Endothelial cell of umbilical vein (primary cell): Measurements from ENCODE around the gene TSPAN9. TPM values are rescaled to one million over a fixed set of nuclear protein-coding genes. Genes with fewer than 3 reads are reported as not detected.

Experiments used
- BruUV-seq: library from RNA; stranded (reverse); fragments of 400-500 nt; replicated peaks from 2 replicates; lab custom pipeline; 2021; lab: Mats Ljungman, UMichigan
- CTCF ChIA-PET: fragments of 300-600, 350-600 bp; sonication (Branson Sonifier 250); formaldehyde crosslinking; loops from one replicate; lab custom pipeline; 2021; ENCODE audit warnings: antibody characterized with exemption, inconsistent platforms; lab: Charles Lee
- POLR2A ChIA-PET: fragments of 300-600, 350-600 bp; sonication (Branson Sonifier 250); formaldehyde crosslinking; loops from one replicate; lab custom pipeline; 2021; ENCODE audit warnings: antibody characterized with exemption, inconsistent platforms; lab: Charles Lee
- DNase-seq: peaks from one replicate; pipeline ENCODE4 v3.0.0-alpha.2; 2011; ENCODE audit warnings: low read depth, low spot score
- FAIRE-seq: peaks from 2 replicates; lab custom pipeline; 2011; peaks lifted over from hg19 to GRCh38; lab: Jason Lieb, UNC
- H2AFZ ChIP-seq: 2 replicates; pipeline ENCODE4 v1.6.0; 2012; ENCODE audit warnings: low read depth, low read length, control low read depth, inconsistent platforms
- H3K27ac ChIP-seq: 2 replicates; pipeline ENCODE4 v1.5.1; 2011; ENCODE audit warnings: low read depth, mild to moderate bottlenecking, control low read depth, low read length, moderate library complexity; ENCODE audit not compliant: insufficient read depth
- H3K27me3 ChIP-seq, 2 experiments: 2 replicates each; pipeline versions ENCODE4 v1.6.0 to v1.6.1; 2011; ENCODE audit warnings: low read length in 2 of 2, mixed read lengths in 1 of 2; ENCODE audit not compliant: control insufficient read depth in 2 of 2, insufficient read depth in 2 of 2
- H3K36me3 ChIP-seq, 2 experiments: 2 replicates in 1 of 2; 3 replicates in 1 of 2; pipeline ENCODE4 v1.5.1; 2011; ENCODE audit warnings: low read length in 2 of 2, mild to moderate bottlenecking in 1 of 2, moderate library complexity in 1 of 2; ENCODE audit not compliant: control insufficient read depth in 2 of 2, insufficient read depth in 2 of 2; ENCODE audit errors: extremely low read depth in 1 of 2
- H3K4me1 ChIP-seq: 3 replicates; pipeline ENCODE4 v1.5.1; 2011; ENCODE audit warnings: mild to moderate bottlenecking, low read length; ENCODE audit not compliant: control insufficient read depth, insufficient read depth; ENCODE audit errors: extremely low read depth
- H3K4me2 ChIP-seq: 2 replicates; pipeline ENCODE4 v1.6.1; 2011; ENCODE audit warnings: low read length, control low read depth, mixed read lengths; ENCODE audit not compliant: insufficient read depth
- H3K4me3 ChIP-seq, 3 experiments: fragments of 200-600 bp in 1 of 3; sonication (generic), shearing (Covaris generic) in 1 of 3; replicated peaks in 1 of 3; 2 replicates each; pipeline ENCODE4 v1.5.1; 2011 to 2016; ENCODE audit warnings: control low read depth in 3 of 3, low read length in 3 of 3, mild to moderate bottlenecking in 2 of 3, inconsistent platforms in 1 of 3, low read depth in 1 of 3, moderate library complexity in 1 of 3; ENCODE audit not compliant: insufficient read depth in 1 of 3
- H3K79me2 ChIP-seq: 2 replicates; pipeline ENCODE4 v1.6.0; 2012; ENCODE audit warnings: low read length, inconsistent platforms; ENCODE audit not compliant: control insufficient read depth, insufficient read depth
- H3K9ac ChIP-seq: replicated peaks from 2 replicates; pipeline ENCODE3; 2011; ENCODE audit warnings: low read length, control low read depth; ENCODE audit not compliant: insufficient read depth; ENCODE audit errors: extremely low read depth
- H3K9me1 ChIP-seq: replicated peaks from 3 replicates; pipeline ENCODE4 v1.6.0; 2011; ENCODE audit warnings: mild to moderate bottlenecking, low read length; ENCODE audit not compliant: control insufficient read depth, insufficient read depth; ENCODE audit errors: extremely low read depth
- H3K9me3 ChIP-seq: replicated peaks from 2 replicates; pipeline ENCODE4 v1.5.1; 2012; ENCODE audit warnings: low read length, inconsistent platforms; ENCODE audit not compliant: control insufficient read depth, insufficient read depth
- H4K20me1 ChIP-seq: replicated peaks from 2 replicates; pipeline ENCODE3; 2011; ENCODE audit warnings: mild to moderate bottlenecking, low read length; ENCODE audit not compliant: control insufficient read depth, insufficient read depth; ENCODE audit errors: extremely low read depth
- EZH2 ChIP-seq: IDR thresholded peaks from 2 replicates; pipeline ENCODE4 v1.6.1; 2012; ENCODE audit warnings: borderline replicate concordance, low read depth, mild to moderate bottlenecking, moderate library complexity, low read length, inconsistent platforms; ENCODE audit not compliant: severe bottlenecking
- FOS ChIP-seq: IDR thresholded peaks from 2 replicates; pipeline ENCODE4 v1.6.1; 2011; ENCODE audit warnings: mild to moderate bottlenecking, low read length, moderate library complexity, borderline replicate concordance; ENCODE audit not compliant: insufficient read depth
- MYC ChIP-seq: IDR thresholded peaks from one replicate; pipeline ENCODE4 v1.6.1; 2011; ENCODE audit warnings: mild to moderate bottlenecking, low read depth, low read length
- POLR2A ChIP-seq: IDR thresholded peaks from 2 replicates; pipeline ENCODE4 v1.6.1; 2012; ENCODE audit warnings: low read depth, mild to moderate bottlenecking, control low read depth, low read length
- POLR2AphosphoS5 ChIP-seq: IDR thresholded peaks from 2 replicates; pipeline ENCODE4 v1.6.1; 2012; ENCODE audit warnings: low read depth, mild to moderate bottlenecking, control low read depth, low read length, moderate library complexity; ENCODE audit not compliant: insufficient read depth
- dilution Hi-C: fragments of 300-500 bp; cut with MboI; formaldehyde crosslinking; loops from one replicate; pipeline ENCODE4 v1.15.0; 2019; ENCODE audit warnings: low sequenced_read_pairs; ENCODE audit not compliant: extremely low pct_ligation_motif_present
- intact Hi-C: fragments of 100-400 bp; cut with micrococcal nuclease; formaldehyde crosslinking; loops from one replicate; pipeline ENCODE4 v1.10.0; 2022
- polyA plus RNA-seq, 4 experiments: library from polyadenylated mRNA; depleted of rRNA in 3 of 4; stranded (reverse) in 3 of 4; unstranded in 1 of 4; fragments of >200 nt; gene quantifications; 2 replicates each; pipeline versions ENCODE4 v1.2.1 to v1.2.3, GENCODE V29; 2011 to 2012; ENCODE audit warnings: missing spikeins in 1 of 4
- total RNA-seq: library from RNA; stranded (reverse); gene quantifications from 2 replicates; pipeline ENCODE4 v1.2.3, GENCODE V29; 2021
- TF ChIP-seq, protein P1 (sequence below): IDR thresholded peaks from 2 replicates; pipeline ENCODE4 v1.6.1; 2011; ENCODE audit not compliant: insufficient read depth, insufficient read length
- TF ChIP-seq, protein P2 (sequence below), 2 donors: IDR thresholded peaks; 1 replicate in 1 of 2; 2 replicates in 1 of 2; pipeline ENCODE4 v1.5.1; 2011; ENCODE audit warnings: low read length in 2 of 2, mild to moderate bottlenecking in 2 of 2, moderate library complexity in 2 of 2, control low read depth in 1 of 2, inconsistent platforms in 1 of 2, low read depth in 1 of 2; ENCODE audit not compliant: insufficient read depth in 1 of 2; ENCODE audit errors: extremely low read depth in 1 of 2

Gene TSPAN9
- total and polyA plus RNA-seq, 2 donors (not counting 3 experiments of a cell fraction or from before 2014, with no cell fraction given), result 43.3 to 66.8 TPM

DNA sequence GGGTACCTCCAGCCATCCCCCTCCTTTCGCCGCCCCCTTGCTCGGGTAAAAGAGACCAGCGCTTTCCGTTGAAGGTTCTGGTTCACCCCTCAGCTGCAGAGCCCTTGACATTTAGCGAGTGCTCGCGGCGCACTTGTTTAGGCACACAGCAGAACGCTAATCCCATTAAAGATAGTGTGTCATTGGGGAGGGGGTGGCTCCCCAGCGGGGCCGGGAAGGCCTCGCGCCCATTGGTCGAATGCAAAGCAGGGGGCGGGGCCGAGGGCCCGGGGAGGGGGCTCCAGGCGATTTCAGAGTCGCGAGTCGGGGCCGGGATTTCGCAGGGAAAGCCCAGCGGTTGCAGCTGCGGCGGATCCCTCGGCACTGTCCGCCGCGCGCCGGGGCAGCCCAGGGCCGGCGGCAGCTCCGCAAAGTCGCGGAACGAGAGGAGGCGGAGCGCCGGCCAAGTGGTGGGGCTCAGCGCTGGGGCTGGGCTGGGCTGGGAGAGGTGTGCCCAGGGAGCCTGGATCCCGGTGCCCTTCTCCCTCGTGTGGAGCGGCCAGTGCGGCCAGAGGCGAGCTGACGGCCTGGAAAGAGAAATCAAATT lies 122.9 kb downstream of the TSPAN9 start:
- Histone ChIP-seq H3K27me3 (peaks cover 2 to 11% of the 10 kb centered on the region in 2 experiments), H3K79me2 (no peaks in the 10 kb centered on the region), H4K20me1 (no peaks in the 10 kb centered on the region), H3K9me1 (no peaks in the 10 kb centered on the region), H3K36me3 (no peaks in the 10 kb centered on the region), H2AFZ (peak overlapping the region; percentile 14), H3K9ac (no peak overlapping the region), H3K4me1 (peaks cover 10% of the 10 kb centered on the region), H3K4me3 (peak overlapping the region; percentile 3 to 35 (median 19)), H3K9me3 (no peaks in the 10 kb centered on the region), H3K4me2 (peak overlapping the region; percentile 74), H3K27ac (no peak overlapping the region)
- ChIA-PET POLR2A (no interaction called here), CTCF (interaction anchor here (0.7 to 4.1 kb wide), 7 partner anchors 14 to 127 kb away, joined by 3 to 21 read pairs (median 3); no protein-coding TSS in a partner anchor)
- intact Hi-C loops (loop anchor here (5.0 kb wide), 1 partner anchor 48 kb away; no protein-coding TSS in a partner anchor), dilution Hi-C loops (no loop called here)
- BruUV-seq, result no TSS peak
- FAIRE-seq (peak; percentile 69), DNase-seq (peak; percentile 69)
- TF ChIP-seq POLR2A, result no peak
- TF ChIP-seq, protein P1, sequence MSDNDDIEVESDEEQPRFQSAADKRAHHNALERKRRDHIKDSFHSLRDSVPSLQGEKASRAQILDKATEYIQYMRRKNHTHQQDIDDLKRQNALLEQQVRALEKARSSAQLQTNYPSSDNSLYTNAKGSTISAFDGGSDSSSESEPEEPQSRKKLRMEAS, result no peak
- peak; percentile 35 for TF ChIP-seq EZH2
- no peak for TF ChIP-seq POLR2AphosphoS5
- no peak for TF ChIP-seq FOS
- TF ChIP-seq, protein P2, sequence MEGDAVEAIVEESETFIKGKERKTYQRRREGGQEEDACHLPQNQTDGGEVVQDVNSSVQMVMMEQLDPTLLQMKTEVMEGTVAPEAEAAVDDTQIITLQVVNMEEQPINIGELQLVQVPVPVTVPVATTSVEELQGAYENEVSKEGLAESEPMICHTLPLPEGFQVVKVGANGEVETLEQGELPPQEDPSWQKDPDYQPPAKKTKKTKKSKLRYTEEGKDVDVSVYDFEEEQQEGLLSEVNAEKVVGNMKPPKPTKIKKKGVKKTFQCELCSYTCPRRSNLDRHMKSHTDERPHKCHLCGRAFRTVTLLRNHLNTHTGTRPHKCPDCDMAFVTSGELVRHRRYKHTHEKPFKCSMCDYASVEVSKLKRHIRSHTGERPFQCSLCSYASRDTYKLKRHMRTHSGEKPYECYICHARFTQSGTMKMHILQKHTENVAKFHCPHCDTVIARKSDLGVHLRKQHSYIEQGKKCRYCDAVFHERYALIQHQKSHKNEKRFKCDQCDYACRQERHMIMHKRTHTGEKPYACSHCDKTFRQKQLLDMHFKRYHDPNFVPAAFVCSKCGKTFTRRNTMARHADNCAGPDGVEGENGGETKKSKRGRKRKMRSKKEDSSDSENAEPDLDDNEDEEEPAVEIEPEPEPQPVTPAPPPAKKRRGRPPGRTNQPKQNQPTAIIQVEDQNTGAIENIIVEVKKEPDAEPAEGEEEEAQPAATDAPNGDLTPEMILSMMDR (IDR thresholded peaks at IDR 0.05; ENCODE audit: extremely low read depth in 1 of 2, insufficient read depth in 1 of 2, low read depth in 1 of 2, low read length in 2 of 2), result no peak
- no peak for TF ChIP-seq MYC
